ENCODE data around the gene CRTAP.
"Not testable (repeated sequence)": the region's sequence is repeated elsewhere in the genome, so short reads cannot be mapped to it uniquely, and the experiment has no call there.

CRTAP gene

GRCh38 chr3:33174095-33174494, 60.3 kb downstream of the CRTAP start:
- DNase-seq, result no peak

GRCh38 chr3:33174711-33175414, 61.0 kb downstream of the CRTAP start:
- no peak for DNase-seq

GRCh38 chr3:33179132-33179531, 65.3 kb downstream of the CRTAP start:
- no peak for DNase-seq

GRCh38 chr3:33181229-33181628, 67.4 kb downstream of the CRTAP start:
- no peak for DNase-seq

- DNase-seq, result not testable (repeated sequence)
Measured at GRCh38 chr3:33181641-33182040, 67.8 kb downstream of the CRTAP start.

DNA sequence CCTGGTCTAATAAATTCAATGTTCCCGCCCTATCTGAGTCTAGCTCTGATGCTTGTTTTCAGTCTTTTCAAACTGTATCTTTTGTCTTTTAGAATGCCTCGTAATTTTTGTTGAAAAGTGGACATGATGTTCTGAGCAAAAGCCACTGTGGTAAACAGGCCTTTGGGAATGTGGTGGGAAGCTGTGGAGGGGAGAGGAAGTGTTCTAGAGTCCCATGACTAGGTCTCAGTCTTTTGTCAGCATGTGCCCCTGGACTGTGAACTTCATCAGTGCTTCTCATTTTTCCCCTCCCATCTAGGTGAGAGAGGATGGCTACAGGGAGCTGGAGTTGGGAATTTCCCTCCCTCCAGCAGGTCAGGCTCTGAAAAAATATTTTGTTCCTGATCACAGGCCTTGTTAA, 71.0 kb downstream of the CRTAP start:
- no peak for DNase-seq

DNA sequence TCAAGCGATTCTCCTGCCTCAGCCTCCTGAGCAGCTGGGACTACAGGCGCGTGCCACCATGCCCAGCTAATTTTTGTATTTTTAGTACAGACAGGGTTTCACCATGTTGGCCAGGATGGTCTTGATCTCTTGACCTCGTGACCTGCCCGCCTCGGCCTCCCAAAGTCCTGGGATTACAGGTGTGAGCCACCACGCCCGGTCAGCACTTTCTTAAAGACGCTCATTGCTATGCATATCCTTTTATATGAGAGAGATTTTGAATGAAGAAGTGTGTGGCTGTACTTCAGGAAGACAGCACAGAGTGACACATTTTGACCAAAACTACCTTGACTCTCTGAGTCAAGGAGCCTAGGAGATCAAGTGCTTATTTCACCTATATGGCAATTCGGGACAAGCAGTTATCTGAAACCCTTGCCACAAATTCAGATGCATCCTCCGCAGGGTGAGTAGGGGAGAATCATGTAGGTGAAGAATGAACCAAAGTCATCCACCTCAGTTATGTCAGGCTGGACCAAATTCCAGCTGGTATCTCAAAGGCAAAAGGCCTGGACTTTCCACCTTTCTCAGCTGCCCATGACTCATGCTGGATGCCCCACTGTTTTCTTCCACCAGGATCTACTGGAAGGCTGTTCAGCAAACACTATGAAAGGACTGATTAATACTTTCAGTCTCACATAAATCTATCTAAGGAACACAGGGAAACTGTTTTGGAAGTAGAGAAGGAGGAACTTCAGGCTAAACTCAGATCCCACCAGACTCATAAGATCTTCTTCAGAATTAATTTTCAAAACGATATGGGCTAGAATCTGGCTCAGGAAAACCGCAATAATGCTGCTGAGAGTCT, 72.9 kb downstream of the CRTAP start:
- no peak for DNase-seq

- no peak for DNase-seq
Measured at GRCh38 chr3:33187368-33187634, 73.5 kb downstream of the CRTAP start.

DNA sequence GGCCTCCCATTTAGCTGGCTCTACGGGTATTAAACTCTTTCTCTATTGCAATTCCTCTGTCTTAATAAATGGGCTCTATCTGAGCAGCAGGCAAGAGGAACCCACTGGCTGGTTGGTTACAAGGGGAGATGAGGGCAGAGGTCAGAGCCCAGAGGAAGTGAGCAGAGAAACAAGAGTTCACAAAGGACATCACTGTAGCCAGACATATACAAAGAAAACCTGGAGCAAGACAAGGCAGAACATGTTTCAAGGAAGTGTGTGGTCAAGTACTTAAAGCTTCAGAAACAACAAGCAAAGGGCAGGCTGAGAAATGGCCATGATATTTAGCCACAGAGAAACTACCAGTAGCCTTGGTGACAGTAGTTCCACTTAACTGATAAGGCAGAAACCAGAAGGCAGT, 80.5 kb downstream of the CRTAP start:
- DNase-seq, result no peak

GRCh38 chr3:33196538-33196937, 82.7 kb downstream of the CRTAP start:
- DNase-seq, result no peak
